NCI-H345 treated with DMSO at 0.1 percent for 48 hours (cell line): ENCODE data around the gene ZNF526.
A peak's percentile ranks its signal among the peaks of the same experiment; 100 is the strongest.

ENCODE experiments used
- DNase-seq: peaks from one replicate; lab custom pipeline; 2025; ENCODE audit not compliant: unreplicated experiment; lab: John Stamatoyannopoulos, UW

The ZNF526 gene

DNA sequence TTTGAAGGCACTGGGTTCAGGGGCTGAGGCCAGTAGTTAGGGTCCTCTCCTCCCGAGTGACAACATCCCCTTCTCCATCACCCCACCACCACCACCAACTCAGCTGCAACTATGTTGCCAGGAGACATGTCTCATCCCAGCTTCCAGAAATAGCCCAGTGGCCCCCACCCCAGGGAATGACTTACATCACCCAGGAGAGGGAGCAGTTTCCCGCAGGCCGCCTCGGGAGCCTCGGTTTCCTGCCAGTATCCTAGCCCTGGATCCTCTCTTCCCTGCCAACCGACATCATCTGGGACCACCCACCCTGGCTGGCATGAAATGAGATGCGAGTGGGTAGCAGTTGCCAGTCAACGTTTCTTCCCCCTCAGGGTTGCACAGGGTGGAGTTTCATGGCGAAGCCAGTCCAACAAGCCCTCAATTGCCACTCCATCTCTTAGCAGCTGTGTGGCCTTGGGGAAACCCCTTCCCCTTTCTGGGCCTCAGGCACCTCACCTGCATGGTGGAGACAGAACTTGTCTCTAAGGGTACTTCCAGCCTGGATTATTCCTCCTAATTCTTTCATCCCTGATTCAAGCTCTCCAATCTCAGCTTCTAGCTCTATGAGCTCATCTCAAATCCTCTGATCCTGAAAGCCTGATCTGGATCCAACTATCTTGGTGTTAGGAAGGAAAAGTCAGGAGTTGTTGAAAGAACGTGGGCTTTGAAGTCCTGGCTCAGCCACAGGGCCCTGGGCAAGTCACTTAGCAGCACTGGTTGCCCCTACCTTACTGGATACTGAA, 26.2 kb downstream of the ZNF526 start:
- no peak for DNase-seq

DNA sequence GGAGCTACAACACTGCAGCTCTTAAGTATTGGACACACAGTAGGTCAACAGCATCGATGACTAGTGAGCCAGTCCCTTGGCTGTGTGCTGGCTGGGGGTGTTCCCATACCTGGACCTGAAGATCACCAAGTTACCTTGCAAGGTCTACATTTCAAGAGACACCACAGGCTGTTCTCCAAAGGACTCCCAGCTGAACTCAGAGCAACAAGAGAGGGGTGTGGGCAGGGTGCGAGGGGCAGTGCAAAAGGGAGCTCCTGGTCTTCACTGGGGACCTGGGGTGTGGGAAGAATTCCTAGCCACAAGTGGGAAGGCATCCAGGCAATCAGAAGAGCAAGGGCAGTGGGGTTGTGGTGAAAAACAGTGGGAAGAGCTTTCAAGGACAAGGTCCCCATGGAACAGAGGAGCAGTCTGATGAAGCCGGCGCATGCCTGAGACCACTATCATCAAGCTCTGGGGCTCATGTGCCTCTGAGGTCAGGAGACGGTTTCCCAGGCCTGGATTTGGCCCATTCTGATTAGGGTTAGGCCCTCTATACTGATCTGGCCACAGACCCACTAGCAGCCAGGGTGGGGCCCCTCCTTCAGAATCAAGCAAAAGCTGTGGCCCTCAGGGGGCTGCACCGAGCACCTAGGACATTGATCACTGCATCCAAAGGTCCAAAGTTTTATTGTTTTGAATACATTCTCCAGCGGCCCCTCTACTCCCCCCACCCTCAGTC, 27.0 kb downstream of the ZNF526 start:
- DNase-seq: no peak

- no peak for DNase-seq
Measured at GRCh38 chr19:42247640-42248199, 27.6 kb downstream of the ZNF526 start.

DNA sequence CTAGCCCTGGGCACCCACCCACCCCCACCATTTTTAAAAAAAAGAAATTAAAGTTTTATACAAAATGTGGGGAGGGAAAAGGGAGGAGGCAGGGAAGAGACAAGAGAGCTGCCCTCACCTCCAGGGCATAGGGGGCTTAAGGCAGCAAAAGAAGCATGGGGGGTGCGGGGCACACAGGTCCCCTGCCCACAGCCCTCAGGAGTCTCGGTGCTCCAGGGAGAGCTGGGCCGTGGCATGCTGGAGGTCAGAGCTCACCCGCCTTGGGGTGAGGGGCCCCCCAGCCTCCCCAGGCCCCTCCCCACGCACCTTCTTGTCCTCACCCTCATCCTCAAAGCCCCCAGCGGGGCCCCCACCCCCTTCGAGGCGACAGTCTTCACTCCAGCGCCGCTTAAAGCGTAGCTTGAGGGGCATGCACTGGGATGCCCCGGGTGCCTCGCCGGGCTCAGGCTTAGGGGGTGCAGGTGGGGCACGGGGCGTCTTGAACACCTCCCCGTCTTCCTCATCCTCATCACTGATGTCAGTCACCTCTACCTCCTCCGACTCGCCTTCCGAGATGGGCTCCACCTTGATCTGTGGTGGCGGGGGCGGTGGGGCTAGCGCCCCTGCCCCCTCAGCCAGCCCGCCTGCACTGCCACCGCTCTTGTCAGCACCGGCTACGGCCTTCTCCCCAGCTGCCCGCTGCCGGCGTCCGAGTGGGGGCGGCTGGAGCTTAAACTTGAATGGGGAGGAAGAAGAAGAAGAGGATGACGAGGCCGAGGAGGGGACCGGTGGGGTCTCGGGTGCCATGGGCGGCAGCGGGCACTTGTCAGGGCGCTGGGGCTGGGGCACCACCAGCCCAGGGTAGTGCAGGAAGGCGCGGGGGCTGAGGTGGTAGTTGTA, 28.4 kb downstream of the ZNF526 start:
- DNase-seq: no peak

GRCh38 chr19:42249149-42249750, 29.1 kb downstream of the ZNF526 start:
- no peak for DNase-seq

GRCh38 chr19:42249769-42250168, 29.7 kb downstream of the ZNF526 start:
- no peak for DNase-seq

DNA sequence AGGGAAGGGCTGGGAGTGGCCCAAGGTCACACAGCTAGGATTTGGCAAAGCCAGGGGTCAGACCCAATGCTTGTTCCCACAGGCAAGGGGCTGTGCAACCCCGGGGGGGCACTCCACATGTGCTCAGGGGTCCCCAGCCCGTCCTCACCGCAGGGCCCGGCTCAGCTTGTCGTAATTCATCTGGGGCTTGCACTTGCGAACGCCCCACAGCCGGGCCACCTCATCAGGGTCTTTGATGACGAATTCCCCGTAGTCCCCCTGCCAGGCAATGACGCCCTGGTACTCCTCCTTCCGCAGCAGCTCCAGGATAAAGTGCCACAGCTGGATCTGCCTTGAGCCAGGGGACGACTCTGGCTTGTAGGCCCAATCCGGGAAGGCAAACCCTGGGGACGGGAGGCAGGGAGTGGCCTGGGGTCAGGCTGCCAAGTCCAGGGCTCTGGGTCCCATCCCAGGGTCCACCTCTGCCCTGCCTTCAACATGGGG, 30.1 kb downstream of the ZNF526 start:
- no peak for DNase-seq

GRCh38 chr19:42250666-42251531, 30.8 kb downstream of the ZNF526 start:
- no peak for DNase-seq

DNA sequence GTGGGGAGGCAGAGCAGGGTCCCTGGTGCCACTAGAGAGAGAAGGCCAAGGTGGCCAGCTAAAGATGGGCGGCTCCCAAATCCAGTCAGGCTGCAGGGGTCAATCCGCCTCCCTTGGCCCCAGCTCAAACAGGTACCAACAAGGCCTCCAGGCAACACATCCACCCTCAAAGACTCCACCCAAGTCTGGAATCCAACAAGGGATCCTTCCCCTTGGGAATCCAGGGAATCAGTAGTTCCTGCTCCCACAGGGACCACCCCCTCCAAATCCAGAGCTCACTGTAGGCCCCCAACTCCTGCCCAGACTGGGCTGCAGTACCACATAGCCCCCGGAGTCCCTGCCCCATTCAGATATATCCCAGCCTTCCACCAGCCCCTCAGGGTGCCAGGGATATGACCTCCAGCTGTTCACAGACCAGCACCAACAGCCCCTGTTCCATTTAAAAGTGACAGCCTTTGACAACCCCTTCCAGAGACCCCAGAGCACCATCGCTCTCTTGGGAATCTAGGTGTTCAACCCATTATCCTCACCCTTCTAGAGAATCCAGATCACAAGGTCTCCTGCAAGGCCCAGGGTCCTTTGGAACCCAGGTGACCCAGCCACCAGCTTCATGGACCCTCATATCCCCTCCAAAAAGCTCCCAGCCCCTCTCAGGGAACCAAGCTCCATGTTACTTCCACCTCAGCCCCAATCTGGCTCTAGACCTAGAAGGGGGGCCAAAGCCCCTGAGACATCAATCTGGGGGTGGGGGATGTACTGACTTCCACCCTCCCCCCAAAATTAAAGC, 31.7 kb downstream of the ZNF526 start:
- no peak for DNase-seq

- no peak for DNase-seq
Measured at GRCh38 chr19:42252365-42253244, 32.5 kb downstream of the ZNF526 start.

GRCh38 chr19:42253245-42254088, 33.4 kb downstream of the ZNF526 start:
- no peak for DNase-seq

DNA sequence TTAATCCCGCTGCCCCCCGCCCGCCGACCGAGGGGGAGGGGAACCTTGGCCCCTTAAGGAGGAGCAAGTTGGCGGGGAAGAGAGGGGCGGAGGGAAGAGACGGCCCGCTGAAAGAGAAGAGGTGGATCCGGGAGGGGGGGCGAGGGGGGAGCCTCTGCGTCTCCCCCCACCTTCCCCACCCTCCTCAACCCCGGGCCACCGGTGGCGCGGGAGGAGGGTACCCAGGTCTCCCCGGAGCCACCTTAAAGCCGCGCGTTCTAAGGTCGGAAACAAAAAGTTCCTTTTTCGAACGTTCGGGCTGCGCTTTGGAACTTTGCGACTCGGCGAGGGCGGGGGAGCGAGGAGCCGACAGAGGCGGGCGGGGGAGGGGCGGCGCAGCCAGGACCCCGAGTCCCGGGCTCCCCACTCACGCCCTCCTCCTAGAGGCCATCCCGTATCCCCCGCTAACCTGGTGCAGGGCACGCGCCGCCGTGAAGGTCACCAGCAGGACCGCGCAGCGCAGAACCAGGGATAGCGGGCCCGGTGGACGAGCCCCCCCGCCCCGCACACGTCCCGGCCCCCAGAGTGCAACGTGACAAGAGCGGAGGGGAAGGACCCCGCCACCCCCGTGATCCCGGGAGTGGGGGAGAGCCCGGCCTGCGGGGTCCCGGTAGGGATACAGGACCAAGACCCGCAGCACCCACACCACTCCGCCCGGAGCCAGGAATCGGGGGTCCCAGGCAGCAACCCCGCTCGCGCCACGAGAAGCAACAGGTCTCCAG, 34.2 kb downstream of the ZNF526 start:
- DNase-seq: no peak

GRCh38 chr19:42254850-42255765, 35.0 kb downstream of the ZNF526 start, which contains the start of gene ERF:
ERF (minus strand) TSS chr19:42255128; CDS start chr19:42254999, 129 bp downstream.
- peak; percentile 33 for DNase-seq

DNA sequence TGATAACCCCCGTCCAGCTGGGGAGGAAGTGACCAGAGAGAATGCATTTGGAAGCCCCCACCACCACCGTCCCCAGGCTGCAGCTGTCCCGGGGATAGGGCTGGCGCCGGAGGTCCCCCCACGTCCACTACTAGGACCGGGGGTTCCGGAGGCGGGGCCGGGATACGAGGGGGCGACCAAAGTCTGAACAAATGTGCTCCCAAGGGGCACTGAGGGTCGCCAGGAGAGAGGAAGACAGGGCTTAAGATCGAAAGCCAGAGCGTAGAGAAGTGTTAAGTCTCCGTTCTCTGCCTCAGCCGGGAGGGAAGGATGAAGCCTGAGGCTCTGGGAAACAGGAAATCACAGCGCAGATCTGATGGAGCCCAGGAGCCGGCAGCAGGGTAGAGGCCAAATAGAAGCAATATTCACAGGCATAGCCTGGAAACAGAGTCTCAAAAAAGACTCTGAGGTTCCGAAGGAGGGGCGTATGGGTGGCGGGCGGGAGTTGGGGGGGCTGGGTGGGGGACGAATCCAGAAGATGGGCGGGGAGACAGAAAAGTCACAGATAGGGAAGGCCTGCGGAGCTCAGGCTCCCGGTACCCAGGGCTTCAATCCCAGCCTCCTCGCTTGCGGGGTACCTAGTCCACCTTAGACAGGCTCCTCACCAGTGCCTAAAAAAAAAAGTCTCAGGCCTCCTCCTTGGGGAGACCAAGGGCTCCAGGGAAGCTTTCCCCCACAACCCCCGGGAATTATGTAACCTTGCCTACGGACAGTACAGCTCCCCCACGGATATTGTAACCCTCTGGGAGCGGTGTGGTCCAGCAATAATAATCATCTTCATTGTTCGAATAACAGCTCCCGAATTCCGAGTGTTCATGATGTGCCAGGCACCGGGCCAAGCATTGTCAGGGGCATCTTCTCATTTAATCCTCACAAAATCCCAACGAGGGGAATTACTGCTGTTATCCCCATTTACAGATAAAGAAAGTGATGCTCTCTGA, 35.9 kb downstream of the ZNF526 start:
- DNase-seq: no peak
